Measurements from ENCODE around the gene FAM118A.
"Not testable (repeated sequence)": the region's sequence is repeated elsewhere in the genome, so short reads cannot be mapped to it uniquely, and the experiment has no call there.

The FAM118A gene

DNA sequence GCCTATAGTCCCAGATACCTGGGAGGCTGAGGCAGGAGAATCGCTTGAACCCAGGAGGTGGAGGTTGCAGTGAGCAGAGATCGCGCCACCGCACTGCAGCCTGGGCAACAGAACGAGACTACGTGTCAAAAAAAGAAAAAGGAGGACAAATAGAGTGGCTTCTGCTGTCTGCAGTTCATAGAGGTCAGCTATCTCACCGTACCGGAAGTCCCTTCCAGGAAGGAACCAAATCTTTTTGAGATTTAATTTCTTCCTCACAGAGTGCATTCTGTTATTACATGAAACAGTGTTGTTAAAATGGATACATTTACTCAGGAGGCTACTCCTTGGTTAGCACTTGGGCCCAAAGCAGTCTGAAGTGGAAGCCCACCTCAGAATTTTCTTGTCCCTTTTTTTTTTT is 33.4 kb downstream of the FAM118A start:
- TF ChIP-seq CTCF (IDR thresholded peaks at IDR 0.05; ENCODE audit: extremely low read depth, missing control alignments), result no peak

DNA sequence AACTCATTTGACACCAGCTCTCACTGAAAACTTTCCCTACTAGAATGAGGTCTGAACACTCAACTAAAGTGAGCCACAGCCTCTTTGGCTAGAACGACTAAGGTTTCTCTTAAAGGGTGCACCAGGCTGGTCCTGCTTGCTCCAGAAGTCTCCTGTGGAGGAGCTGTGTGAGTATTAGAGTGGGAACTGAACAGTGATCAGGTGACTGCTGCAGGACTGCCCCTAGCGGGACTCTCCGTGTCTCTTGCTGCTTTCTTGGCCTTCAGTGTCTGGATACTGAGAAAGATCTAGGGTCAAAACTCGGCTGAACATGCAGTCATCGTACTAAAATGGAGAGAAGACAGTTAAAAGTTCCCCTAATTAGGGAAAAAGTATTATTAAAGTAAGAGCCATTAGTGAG is 34.6 kb downstream of the FAM118A start:
- no peak for DNase-seq (ENCODE audit: low spot score)
- no peak for TF ChIP-seq CTCF (IDR thresholded peaks at IDR 0.05; ENCODE audit: extremely low read depth, missing control alignments)

More for the DNA sequence above, 33.4 kb downstream of the FAM118A start:
- DNase-seq (ENCODE audit: low spot score), result no peak

- no peak for DNase-seq (ENCODE audit: low spot score)
- no peak for TF ChIP-seq CTCF (IDR thresholded peaks at IDR 0.05; ENCODE audit: extremely low read depth, missing control alignments)
These were observed 40.2 kb downstream of the FAM118A start for GRCh38 chr22:45349916-45350315.

DNA sequence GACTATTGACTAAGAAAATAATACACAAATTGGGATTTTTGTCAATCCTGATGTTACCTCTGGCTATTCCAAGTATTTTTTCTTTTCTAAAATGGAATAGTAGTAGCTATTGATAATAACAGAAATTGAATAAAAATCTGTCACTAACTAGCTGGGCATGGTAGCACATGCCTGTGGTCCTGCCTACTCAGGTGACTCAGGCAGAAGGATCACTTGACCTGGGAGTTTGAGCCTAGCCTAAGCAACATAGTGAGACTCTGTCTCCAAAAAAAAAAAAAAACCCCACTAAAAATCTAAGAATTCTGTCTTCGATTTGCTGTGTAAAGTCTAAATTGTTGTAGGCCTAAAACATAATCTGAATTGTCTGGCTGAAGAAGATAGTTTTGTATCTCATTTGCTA is 42.2 kb downstream of the FAM118A start:
- DNase-seq (ENCODE audit: low spot score), result no peak
- no peak for TF ChIP-seq CTCF (IDR thresholded peaks at IDR 0.05; ENCODE audit: extremely low read depth, missing control alignments)

DNA sequence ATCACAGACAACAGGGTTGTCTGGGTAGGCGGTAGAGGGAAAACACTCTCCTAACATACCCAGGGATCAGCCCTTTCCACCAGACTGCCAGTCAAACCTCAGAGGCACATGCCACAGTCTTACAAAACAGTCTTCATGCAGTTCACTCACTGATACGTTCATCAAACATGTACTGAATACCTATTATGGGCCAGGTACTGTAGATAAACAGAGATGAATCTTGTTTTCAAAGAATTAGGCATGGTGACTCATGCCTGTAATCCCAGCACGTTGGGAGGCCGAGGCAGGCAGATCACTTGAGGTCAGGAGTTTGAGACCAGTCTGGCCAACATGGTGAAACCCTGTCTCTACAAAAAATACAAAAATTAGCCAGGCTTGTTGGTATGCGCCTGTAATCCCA is 43.0 kb downstream of the FAM118A start:
- not testable (repeated sequence) for DNase-seq (ENCODE audit: low spot score)

DNA sequence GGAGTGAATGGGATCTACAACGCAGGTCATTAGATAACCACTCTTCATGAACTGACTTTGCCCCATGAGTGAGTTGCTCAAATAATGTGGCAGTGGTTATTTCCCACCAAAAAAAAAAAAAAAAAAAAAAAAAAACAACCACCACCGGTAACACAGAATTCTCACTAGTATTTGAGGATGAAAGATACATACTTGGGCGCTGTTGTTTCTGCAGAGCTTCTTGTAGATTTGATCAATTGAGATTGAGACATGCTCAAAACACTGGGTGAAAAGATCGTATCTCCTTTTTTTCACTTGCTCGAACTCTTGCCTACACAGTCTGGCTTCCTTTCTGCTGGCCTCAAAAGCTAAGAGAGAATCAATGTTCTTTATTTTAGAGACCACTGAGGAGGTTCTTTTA is 44.1 kb downstream of the FAM118A start:
- TF ChIP-seq CTCF (IDR thresholded peaks at IDR 0.05; ENCODE audit: extremely low read depth, missing control alignments), result no peak
- DNase-seq (ENCODE audit: low spot score), result no peak

GRCh38 chr22:45357490-45357889 is 47.8 kb downstream of the FAM118A start:
- TF ChIP-seq CTCF (IDR thresholded peaks at IDR 0.05; ENCODE audit: extremely low read depth, missing control alignments), result no peak
- no peak for DNase-seq (ENCODE audit: low spot score)

DNA sequence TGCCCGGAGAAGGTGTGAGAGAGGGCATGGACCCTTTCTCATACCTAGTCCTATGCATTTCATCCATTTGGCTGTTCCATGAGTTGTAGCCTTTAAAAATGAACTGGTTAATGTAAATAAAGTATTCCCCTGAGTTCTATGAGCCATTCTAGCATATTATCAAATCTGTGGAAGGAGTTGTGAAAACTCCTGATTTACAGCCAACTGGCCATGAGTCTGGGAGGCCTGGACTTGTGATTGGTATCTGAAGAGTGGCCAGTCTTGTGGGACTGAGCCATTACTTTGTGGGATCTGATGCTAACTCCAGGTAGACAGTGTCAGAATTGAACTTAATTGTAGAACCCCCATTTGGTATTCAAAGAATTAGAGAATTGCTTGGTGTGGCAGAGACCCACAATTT is 48.4 kb downstream of the FAM118A start:
- DNase-seq (ENCODE audit: low spot score), result no peak
- no peak for TF ChIP-seq CTCF (IDR thresholded peaks at IDR 0.05; ENCODE audit: extremely low read depth, missing control alignments)
